ENCODE data around the gene LY6G5C. TPM values are rescaled to one million over a fixed set of nuclear protein-coding genes. Genes with fewer than 3 reads are reported as not detected.

Gene LY6G5C
- total and polyA plus RNA-seq, 9 of the 15 experiments (the other 6 are each of a cell fraction or from before 2014, with no cell fraction given): 0.10 to 0.67 (median 0.46) TPM; not detected in 4

DNA sequence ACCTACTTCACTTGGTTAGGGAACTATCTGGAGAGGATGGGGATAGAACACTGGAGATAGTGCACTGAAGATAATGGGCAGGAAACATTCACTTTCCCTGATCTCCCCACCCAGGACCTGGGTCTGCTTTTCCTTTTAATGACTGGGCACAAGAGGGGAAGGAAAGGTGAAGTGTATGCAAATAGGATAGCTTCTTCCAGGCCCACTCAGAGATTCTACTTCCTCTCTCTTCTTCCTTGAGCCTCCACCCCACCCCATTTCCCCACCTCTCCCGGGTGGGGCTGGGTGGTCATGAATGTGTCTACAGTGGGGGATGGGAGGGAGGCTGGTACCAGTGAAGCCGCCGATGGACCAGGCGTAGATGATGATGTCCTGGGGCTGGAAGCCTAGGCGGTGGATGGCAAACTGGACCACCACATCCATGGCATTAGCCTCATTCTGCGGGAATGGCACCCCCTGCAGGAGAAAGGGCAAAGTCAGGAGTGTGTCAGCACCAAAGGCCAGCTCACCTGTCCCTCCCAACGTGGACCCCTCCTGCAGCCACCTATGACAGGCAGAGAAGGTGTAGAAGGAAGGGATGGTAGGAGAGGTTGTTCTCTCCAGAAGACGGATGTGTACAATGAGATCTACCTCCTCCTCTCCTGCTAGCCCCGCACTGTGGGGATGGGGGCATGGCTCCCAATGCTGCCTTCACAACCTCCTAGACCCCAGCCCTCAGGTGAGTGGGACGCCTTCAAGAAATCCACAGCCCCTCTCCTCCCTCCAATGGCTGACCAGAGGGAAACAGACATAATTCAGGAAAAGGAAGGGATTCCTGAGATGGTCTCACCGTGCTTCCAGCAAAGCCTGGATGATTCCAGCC lies 8.6 kb upstream of the LY6G5C start (continued):
- TF ChIP-seq HIVEP1 (CRISPR knock-in tag; IDR thresholded peaks at IDR 0.05) (no peak), ZBTB8A (IDR thresholded peaks at IDR 0.05; ENCODE audit: partially characterized antibody) (no peak), CREBBP (IDR thresholded peaks at IDR 0.05; ENCODE audit: low read depth, low read length) (no peak), NONO (IDR thresholded peaks at IDR 0.05; ENCODE audit: low read depth in 2 of 2, low read length in 1 of 2) (peak in 1 of 2 experiments; percentile 27; a peak in 1 of 4 replicates), HDAC1 (IDR thresholded peaks at IDR 0.05) (peak in 1 of 2 experiments; percentile 13; a peak in 1 of 4 replicates), MAFK (IDR thresholded peaks at IDR 0.05; ENCODE audit: low read length) (0 out of 2 replicates have a peak, but pooled peaks have one; percentile 19), RUNX1 (IDR thresholded peaks at IDR 0.05; ENCODE audit: low read depth) (peak; percentile 45; the same call in 1 of the 2 replicates), EP300 (IDR thresholded peaks at IDR 0.05; ENCODE audit: low read length) (no peak), ZFP30 (CRISPR knock-in tag; IDR thresholded peaks at IDR 0.05; ENCODE audit: borderline replicate concordance) (no peak), LARP7 (IDR thresholded peaks at IDR 0.05) (no peak), SP2 (IDR thresholded peaks at IDR 0.05; ENCODE audit: extremely low read depth, low read depth, low read length, poor library complexity, severe bottlenecking) (peak; percentile 6), PRMT5 (CRISPR knock-in tag; IDR thresholded peaks at IDR 0.05) (no peak), NFATC3 (IDR thresholded peaks at IDR 0.05) (no peak), ZNF740 (CRISPR knock-in tag; IDR thresholded peaks at IDR 0.05) (0 out of 2 replicates have a peak, but pooled peaks have one; percentile 12), ZNF740 (tag; IDR thresholded peaks at IDR 0.05) (no peak)
- TF ChIP-seq, protein P1, sequence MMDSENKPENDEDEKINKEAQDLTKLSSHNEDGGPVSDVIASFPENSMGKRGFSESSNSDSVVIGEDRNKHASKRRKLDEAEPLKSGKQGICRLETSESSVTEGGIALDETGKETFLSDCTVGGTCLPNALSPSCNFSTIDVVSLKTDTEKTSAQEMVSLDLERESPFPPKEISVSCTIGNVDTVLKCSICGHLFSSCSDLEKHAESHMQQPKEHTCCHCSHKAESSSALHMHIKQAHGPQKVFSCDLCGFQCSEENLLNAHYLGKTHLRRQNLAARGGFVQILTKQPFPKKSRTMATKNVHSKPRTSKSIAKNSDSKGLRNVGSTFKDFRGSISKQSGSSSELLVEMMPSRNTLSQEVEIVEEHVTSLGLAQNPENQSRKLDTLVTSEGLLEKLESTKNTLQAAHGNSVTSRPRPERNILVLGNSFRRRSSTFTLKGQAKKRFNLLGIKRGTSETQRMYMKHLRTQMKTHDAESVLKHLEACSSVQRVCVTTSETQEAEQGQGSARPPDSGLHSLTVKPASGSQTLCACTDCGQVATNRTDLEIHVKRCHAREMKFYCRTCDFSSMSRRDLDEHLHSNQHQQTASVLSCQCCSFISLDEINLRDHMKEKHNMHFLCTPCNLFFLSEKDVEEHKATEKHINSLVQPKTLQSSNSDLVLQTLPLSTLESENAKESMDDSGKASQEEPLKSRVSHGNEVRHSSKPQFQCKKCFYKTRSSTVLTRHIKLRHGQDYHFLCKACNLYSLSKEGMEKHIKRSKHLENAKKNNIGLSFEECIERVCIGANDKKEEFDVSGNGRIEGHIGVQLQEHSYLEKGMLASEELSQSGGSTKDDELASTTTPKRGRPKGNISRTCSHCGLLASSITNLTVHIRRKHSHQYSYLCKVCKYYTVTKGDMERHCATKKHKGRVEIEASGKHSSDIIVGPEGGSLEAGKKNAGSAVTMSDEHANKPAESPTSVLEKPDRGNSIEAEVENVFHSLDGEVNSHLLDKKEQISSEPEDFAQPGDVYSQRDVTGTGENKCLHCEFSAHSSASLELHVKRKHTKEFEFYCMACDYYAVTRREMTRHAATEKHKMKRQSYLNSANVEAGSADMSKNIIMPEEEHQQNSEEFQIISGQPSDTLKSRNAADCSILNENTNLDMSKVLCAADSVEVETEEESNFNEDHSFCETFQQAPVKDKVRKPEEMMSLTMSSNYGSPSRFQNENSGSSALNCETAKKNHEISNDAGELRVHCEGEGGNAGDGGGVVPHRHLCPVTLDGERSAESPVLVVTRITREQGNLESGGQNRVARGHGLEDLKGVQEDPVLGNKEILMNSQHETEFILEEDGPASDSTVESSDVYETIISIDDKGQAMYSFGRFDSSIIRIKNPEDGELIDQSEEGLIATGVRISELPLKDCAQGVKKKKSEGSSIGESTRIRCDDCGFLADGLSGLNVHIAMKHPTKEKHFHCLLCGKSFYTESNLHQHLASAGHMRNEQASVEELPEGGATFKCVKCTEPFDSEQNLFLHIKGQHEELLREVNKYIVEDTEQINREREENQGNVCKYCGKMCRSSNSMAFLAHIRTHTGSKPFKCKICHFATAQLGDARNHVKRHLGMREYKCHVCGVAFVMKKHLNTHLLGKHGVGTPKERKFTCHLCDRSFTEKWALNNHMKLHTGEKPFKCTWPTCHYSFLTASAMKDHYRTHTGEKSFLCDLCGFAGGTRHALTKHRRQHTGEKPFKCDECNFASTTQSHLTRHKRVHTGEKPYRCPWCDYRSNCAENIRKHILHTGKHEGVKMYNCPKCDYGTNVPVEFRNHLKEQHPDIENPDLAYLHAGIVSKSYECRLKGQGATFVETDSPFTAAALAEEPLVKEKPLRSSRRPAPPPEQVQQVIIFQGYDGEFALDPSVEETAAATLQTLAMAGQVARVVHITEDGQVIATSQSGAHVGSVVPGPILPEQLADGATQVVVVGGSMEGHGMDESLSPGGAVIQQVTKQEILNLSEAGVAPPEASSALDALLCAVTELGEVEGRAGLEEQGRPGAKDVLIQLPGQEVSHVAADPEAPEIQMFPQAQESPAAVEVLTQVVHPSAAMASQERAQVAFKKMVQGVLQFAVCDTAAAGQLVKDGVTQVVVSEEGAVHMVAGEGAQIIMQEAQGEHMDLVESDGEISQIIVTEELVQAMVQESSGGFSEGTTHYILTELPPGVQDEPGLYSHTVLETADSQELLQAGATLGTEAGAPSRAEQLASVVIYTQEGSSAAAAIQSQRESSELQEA (IDR thresholded peaks at IDR 0.05; ENCODE audit: low read depth): no peak
- TF ChIP-seq, protein P2, sequence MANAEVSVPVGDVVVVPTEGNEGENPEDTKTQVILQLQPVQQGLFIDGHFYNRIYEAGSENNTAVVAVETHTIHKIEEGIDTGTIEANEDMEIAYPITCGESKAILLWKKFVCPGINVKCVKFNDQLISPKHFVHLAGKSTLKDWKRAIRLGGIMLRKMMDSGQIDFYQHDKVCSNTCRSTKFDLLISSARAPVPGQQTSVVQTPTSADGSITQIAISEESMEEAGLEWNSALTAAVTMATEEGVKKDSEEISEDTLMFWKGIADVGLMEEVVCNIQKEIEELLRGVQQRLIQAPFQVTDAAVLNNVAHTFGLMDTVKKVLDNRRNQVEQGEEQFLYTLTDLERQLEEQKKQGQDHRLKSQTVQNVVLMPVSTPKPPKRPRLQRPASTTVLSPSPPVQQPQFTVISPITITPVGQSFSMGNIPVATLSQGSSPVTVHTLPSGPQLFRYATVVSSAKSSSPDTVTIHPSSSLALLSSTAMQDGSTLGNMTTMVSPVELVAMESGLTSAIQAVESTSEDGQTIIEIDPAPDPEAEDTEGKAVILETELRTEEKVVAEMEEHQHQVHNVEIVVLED (CRISPR knock-in tag; IDR thresholded peaks at IDR 0.05): no peak
